Upper lobe of left lung (tissue), 6 donors: Measurements from ENCODE around the gene MMP15. TPM values are rescaled to one million over a fixed set of nuclear protein-coding genes. Genes with fewer than 3 reads are reported as not detected.

Source experiments
- ATAC-seq, 2 donors: fragments of 200-7000 bp; cut with Tn5 transposase; one replicate each; pipeline ENCODE4 v1.9.1; 2022; ENCODE audit warnings: mild to moderate bottlenecking in 2 of 2, moderate library complexity in 2 of 2; ENCODE audit not compliant: low FRiP score in 2 of 2
- DNase-seq, 2 donors: peaks; one replicate each; pipeline ENCODE4 v3.0.0-alpha.2; 2019 to 2020
- H3K27ac ChIP-seq, 4 donors: fragments of 200-600 bp; sonication (generic); one replicate each; pipeline ENCODE4 v1.5.1; 2016 to 2019
- H3K27me3 ChIP-seq, 4 donors: fragments of 200-600 bp; sonication (generic); one replicate each; pipeline ENCODE4 v1.5.1; 2017 to 2019
- H3K36me3 ChIP-seq, 4 donors: fragments of 200-600 bp; sonication (generic); one replicate each; pipeline ENCODE4 v1.5.1; 2016 to 2019
- H3K4me1 ChIP-seq, 4 donors: fragments of 200-600 bp; sonication (generic); one replicate each; pipeline ENCODE4 v1.5.1; 2018 to 2019
- H3K4me3 ChIP-seq, 4 donors: fragments of 200-600 bp; sonication (generic); one replicate each; pipeline ENCODE4 v1.5.1; 2017 to 2019; ENCODE audit warnings: mild to moderate bottlenecking in 2 of 4, moderate library complexity in 1 of 4
- H3K9me3 ChIP-seq, 4 donors: fragments of 200-600 bp; sonication (generic); one replicate each; pipeline ENCODE4 v1.5.1; 2018 to 2019
- CTCF ChIP-seq, 6 experiments: fragments of 450-650 bp in 4 of 6; fragments of 200-600 bp in 2 of 6; sonication (generic) in 2 of 6; IDR thresholded peaks; one replicate each; pipeline ENCODE4 v1.5.1; 2016 to 2019; ENCODE audit warnings: antibody characterized with exemption in 6 of 6
- EP300 ChIP-seq, 4 donors: sonication (generic); formaldehyde crosslinking; IDR thresholded peaks; one replicate each; pipeline ENCODE4 v1.5.1; 2017; ENCODE audit warnings: antibody characterized with exemption in 4 of 4, control low read depth in 2 of 4
- POLR2A ChIP-seq, 4 donors: fragments of 450-650 bp; IDR thresholded peaks; one replicate each; pipeline ENCODE4 v1.5.1; 2016 to 2017; ENCODE audit warnings: antibody characterized with exemption in 4 of 4, mild to moderate bottlenecking in 2 of 4
- POLR2AphosphoS5 ChIP-seq, 2 donors: sonication (generic); formaldehyde crosslinking; IDR thresholded peaks; one replicate each; pipeline ENCODE4 v1.5.1; 2017; ENCODE audit warnings: antibody characterized with exemption in 2 of 2
- WGBS, 2 donors: methylation state at CpG; one replicate each; pipeline ENCODE4 v1.1.5; 2017 to 2018; 5-methylcytosine and 5-hydroxymethylcytosine counted together
- total RNA-seq, 6 donors: library from RNA; depleted of rRNA in 4 of 6; stranded (reverse); fragments of >200 nt in 4 of 6; gene quantifications; one replicate each; pipeline versions ENCODE4 v1.1.0 to v1.2.1, GENCODE V29; 2016 to 2021
- donor health status: DM: no; HTN: no; CAD: no; lungs with moderate emphysema.
- donor health status: DM: no; HTN: yes; CAD: no; lungs with severe emphysema.

MMP15 gene
- total RNA-seq, 6 donors from 2014 or later = 14.7 to 30.5 (median 25.3) TPM

- no peaks in the 10 kb centered on the region for H3K9me3 ChIP-seq
- no peaks in the 10 kb centered on the region for H3K27me3 ChIP-seq
- WGBS, 2 donors = 67 to 73% methylated on average over 3 to 8 of the region's 8 CpGs
- H3K36me3 ChIP-seq = peaks cover 0 to 23% (median 12%) of the 10 kb centered on the region in 4 donors
- peaks cover 36 to 49% (median 41%) of the 10 kb centered on the region in 4 donors for H3K4me1 ChIP-seq
- TF ChIP-seq POLR2AphosphoS5 (IDR thresholded peaks at IDR 0.05) = no peak
- no peak for TF ChIP-seq EP300 (IDR thresholded peaks at IDR 0.05)
- no peak for TF ChIP-seq CTCF (IDR thresholded peaks at IDR 0.05)
- TF ChIP-seq POLR2A (IDR thresholded peaks at IDR 0.05) = no peak
- no peak overlapping the region for H3K4me3 ChIP-seq
- no peak for ATAC-seq
- DNase-seq = no peak
- H3K27ac ChIP-seq = peak overlapping the region in 3 of 4 donors; percentile 4 to 85 (median 30)
Observed at GRCh38 chr16:58021661-58022551, 3.6 kb upstream of the MMP15 start.

GRCh38 chr16:58022601-58023371 lies 2.8 kb upstream of the MMP15 start:
- peak overlapping the region; percentile 4 to 85 (median 31) for H3K27ac ChIP-seq

GRCh38 chr16:58024486-58025350 lies 836 bp upstream of the MMP15 start:
- ATAC-seq (peak; percentile 15 to 49), DNase-seq (peak; percentile 76 to 91)
- Histone ChIP-seq H3K27ac (peak overlapping the region; percentile 61 to 85 (median 76)), H3K27me3 (peaks cover 0 to 3% (median 0%) of the 10 kb centered on the region in 4 donors), H3K9me3 (no peaks in the 10 kb centered on the region), H3K36me3 (peaks cover 0 to 5% (median 1%) of the 10 kb centered on the region in 4 donors), H3K4me1 (peaks cover 60 to 77% (median 65%) of the 10 kb centered on the region in 4 donors), H3K4me3 (peak overlapping the region in 3 of 4 donors; percentile 55 to 77 (median 67))
- TF ChIP-seq CTCF (IDR thresholded peaks at IDR 0.05) (no peak), POLR2A (IDR thresholded peaks at IDR 0.05) (peak in 1 of 4 donors; percentile 52), POLR2AphosphoS5 (IDR thresholded peaks at IDR 0.05) (peak in 1 of 2 donors; percentile 17), EP300 (IDR thresholded peaks at IDR 0.05) (peak in 1 of 4 donors; percentile 7)
- 11 to 29% methylated on average over 14 to 55 of the region's 57 CpGs for WGBS, 2 donors

More at GRCh38 chr16:58022601-58023371, 2.8 kb upstream of the MMP15 start:
- peaks cover 0 to 23% (median 12%) of the 10 kb centered on the region in 4 donors for H3K36me3 ChIP-seq
- H3K4me1 ChIP-seq = peaks cover 44 to 57% (median 50%) of the 10 kb centered on the region in 4 donors
- WGBS, 2 donors = 11 to 18% methylated on average over 14 to 18 of the region's 18 CpGs
- H3K9me3 ChIP-seq = no peaks in the 10 kb centered on the region
- peaks cover 0 to 3% (median 0%) of the 10 kb centered on the region in 4 donors for H3K27me3 ChIP-seq
- DNase-seq (peak; percentile 83 to 86), ATAC-seq (peak; percentile 21 to 46)
- TF ChIP-seq POLR2AphosphoS5 (IDR thresholded peaks at IDR 0.05) (peak in 1 of 2 donors; percentile 31), CTCF (IDR thresholded peaks at IDR 0.05) (no peak)
- no peak overlapping the region for H3K4me3 ChIP-seq

- DNase-seq (peak in 1 of 2 donors; percentile 91), ATAC-seq (peak in 1 of 2 donors; percentile 59)
- Histone ChIP-seq H3K4me3 (peak overlapping the region; percentile 55 to 77 (median 72)), H3K4me1 (peaks cover 68 to 89% (median 79%) of the 10 kb centered on the region in 4 donors), H3K27ac (peak overlapping the region; percentile 61 to 85 (median 76)), H3K27me3 (peaks cover 0 to 3% (median 0%) of the 10 kb centered on the region in 4 donors), H3K36me3 (no peaks in the 10 kb centered on the region), H3K9me3 (no peaks in the 10 kb centered on the region)
- TF ChIP-seq EP300 (IDR thresholded peaks at IDR 0.05) (no peak), POLR2A (IDR thresholded peaks at IDR 0.05) (no peak), POLR2AphosphoS5 (IDR thresholded peaks at IDR 0.05) (no peak), CTCF (IDR thresholded peaks at IDR 0.05) (peak in 2 of 6 experiments; percentile 12 to 50)
- 1% methylated on average over 30 of the region's 65 CpGs; no CpG with 5 or more reads in 1 of the 2 donors for WGBS, 2 donors
Observed at GRCh38 chr16:58026139-58026704, 668 bp downstream of the MMP15 start.
